Activated CD4-positive, alpha-beta T cell treated with anti-CD3 and anti-CD28 coated beads, Interleukin-2, amount 50 U/mL, for 1 hour (primary cell): ENCODE measurements around the gene PRKAB2.
A peak's percentile ranks its signal among the peaks of the same experiment; 100 is the strongest.
"Not testable (repeated sequence)": the region's sequence is repeated elsewhere in the genome, so short reads cannot be mapped to it uniquely, and the experiment has no call there.

Experiments used
- DNase-seq: peaks from one replicate; pipeline ENCODE4 v3.0.0-alpha.2; 2020

PRKAB2 gene

GRCh38 chr1:147172168-147173016 lies at the start of gene PRKAB2:
PRKAB2 (minus strand) TSS chr1:147172470; CDS start chr1:147172144, 326 bp downstream.
- DNase-seq: peak; percentile 84

GRCh38 chr1:147218606-147219005 lies 46.3 kb upstream of the PRKAB2 start:
- DNase-seq: no peak

GRCh38 chr1:147217141-147217540 lies 44.9 kb upstream of the PRKAB2 start:
- no peak for DNase-seq

- no peak for DNase-seq
Observed at GRCh38 chr1:147216124-147216523, 43.9 kb upstream of the PRKAB2 start.

- DNase-seq: no peak
Observed at GRCh38 chr1:147215540-147215916, 43.3 kb upstream of the PRKAB2 start.

- no peak for DNase-seq
Observed at GRCh38 chr1:147214842-147215539, 42.7 kb upstream of the PRKAB2 start.

- no peak for DNase-seq
Observed at GRCh38 chr1:147214325-147214724, 42.1 kb upstream of the PRKAB2 start.

- no peak for DNase-seq
Observed at GRCh38 chr1:147213271-147213670, 41.0 kb upstream of the PRKAB2 start.

GRCh38 chr1:147211577-147211976 lies 39.3 kb upstream of the PRKAB2 start:
- no peak for DNase-seq

- no peak for DNase-seq
Observed at GRCh38 chr1:147210987-147211386, 38.7 kb upstream of the PRKAB2 start.

GRCh38 chr1:147209825-147210821 lies 37.9 kb upstream of the PRKAB2 start:
- no peak for DNase-seq

- no peak for DNase-seq
Observed at GRCh38 chr1:147208619-147209018, 36.3 kb upstream of the PRKAB2 start.

- no peak for DNase-seq
Observed at GRCh38 chr1:147207192-147207591, 34.9 kb upstream of the PRKAB2 start.

- no peak for DNase-seq
Observed at GRCh38 chr1:147204080-147204479, 31.8 kb upstream of the PRKAB2 start.

GRCh38 chr1:147202576-147202975 lies 30.3 kb upstream of the PRKAB2 start:
- DNase-seq: no peak

- DNase-seq: no peak
Observed at GRCh38 chr1:147201786-147202185, 29.5 kb upstream of the PRKAB2 start.

GRCh38 chr1:147201276-147201675 lies 29.0 kb upstream of the PRKAB2 start:
- DNase-seq: no peak

GRCh38 chr1:147197324-147197723 lies 25.1 kb upstream of the PRKAB2 start:
- not testable (repeated sequence) for DNase-seq

- no peak for DNase-seq
Observed at GRCh38 chr1:147189514-147189913, 17.2 kb upstream of the PRKAB2 start.

GRCh38 chr1:147185432-147185831 lies 13.2 kb upstream of the PRKAB2 start:
- no peak for DNase-seq

GRCh38 chr1:147177611-147178380 lies 5.5 kb upstream of the PRKAB2 start:
- no peak for DNase-seq
